IPS-18c (cell line): ENCODE data around the gene WNK2.

ENCODE experiments used
- H3K4me3 ChIP-seq: 2 replicates; pipeline ENCODE4 v1.7.0; 2013; ENCODE audit warnings: low read depth, mild to moderate bottlenecking, low read length, moderate library complexity; ENCODE audit not compliant: insufficient read depth
- H3K9me3 ChIP-seq: one replicate; pipeline ENCODE4 v1.6.1; 2013; ENCODE audit warnings: mild to moderate bottlenecking, low read length, moderate library complexity; ENCODE audit not compliant: control insufficient read depth, insufficient read depth

The WNK2 gene

DNA sequence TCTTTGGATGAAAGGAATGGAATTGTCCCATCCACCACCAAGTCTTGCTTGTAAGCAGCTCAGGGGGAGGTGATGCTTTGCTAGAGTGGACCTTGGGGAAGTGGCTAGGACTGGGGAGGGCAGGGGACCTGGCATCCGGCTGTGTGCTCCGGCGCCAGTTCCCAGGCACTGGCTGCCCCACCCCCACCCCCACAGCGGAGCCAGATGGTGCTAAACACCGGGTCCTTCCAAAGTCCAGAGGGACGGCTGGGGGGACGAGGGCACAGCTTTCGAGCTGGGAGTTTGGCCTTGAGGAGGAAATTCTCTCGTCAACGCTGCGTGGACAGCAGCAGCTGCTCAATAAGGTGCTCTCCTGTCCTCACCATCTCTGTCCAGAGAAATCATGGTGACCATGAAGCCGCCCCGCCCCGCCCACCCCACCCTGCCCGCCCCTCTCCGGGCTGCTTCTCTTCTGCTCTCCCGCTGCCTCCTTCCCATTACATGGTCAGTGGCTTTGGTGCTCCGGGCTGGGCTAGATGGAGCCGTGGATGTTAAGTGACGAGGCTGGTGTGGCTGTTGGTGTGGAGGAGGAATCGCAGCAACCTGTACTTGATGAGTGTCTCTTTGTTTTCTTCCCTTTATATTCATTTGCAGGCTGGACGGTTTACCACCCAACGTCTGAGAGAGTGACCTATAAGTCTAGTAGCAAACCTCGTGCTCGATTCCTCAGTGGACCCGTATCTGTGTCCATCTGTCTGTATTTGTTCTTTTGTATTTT is 115.7 kb downstream of the WNK2 start:
- Histone ChIP-seq H3K4me3 (no peak overlapping the region), H3K9me3 (peaks cover 2% of the 10 kb centered on the region)

DNA sequence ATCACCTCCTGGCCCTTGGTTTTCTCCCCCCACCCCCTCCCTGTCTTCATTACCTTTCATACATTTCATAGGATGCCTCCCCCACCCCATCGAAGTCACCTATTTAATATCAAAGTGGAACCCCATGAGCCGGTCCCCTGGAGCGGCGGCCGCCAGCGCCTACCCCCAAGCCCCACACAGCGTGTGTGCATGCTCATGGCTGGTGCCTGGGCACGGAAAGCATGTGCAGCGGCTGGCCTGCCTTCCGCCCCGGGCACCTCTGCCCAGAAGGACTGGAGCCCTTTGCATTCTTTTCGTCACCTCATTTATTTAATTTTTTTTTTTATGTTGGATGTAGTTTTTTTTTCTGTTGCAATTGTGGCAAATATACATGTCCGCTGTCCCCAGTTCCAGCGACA is 116.2 kb downstream of the WNK2 start:
- peaks cover 2% of the 10 kb centered on the region for H3K9me3 ChIP-seq
- no peak overlapping the region for H3K4me3 ChIP-seq

GRCh38 chr9:93300585-93301081 is 116.7 kb downstream of the WNK2 start:
- no peak overlapping the region for H3K4me3 ChIP-seq
- H3K9me3 ChIP-seq: peaks cover 2% of the 10 kb centered on the region

DNA sequence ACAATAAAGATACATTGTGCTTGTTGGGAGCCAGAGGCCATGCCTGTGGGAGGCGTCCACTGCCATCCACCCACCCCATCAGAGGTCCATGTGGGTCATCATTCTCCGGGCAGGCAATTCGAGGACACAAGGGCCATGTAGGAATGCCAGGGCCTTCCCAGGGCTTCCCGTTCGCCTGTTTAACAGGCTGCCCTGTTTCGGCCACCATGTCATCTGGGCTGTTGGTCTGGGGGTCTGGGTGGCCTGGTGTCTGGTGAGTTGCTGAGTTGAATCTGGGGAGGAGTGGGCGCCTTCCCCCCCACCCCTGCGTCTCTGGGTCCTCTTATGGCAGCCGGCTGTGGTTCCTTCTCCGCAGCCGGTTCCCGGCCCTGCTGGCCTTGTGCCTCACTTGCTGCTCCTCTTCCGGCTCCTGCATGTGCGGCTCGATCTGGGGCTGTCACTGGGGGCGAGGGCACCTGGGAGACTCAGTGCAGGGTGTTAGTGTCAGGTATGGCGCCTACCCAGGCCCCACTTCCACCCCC is 117.4 kb downstream of the WNK2 start:
- Histone ChIP-seq H3K9me3 (peaks cover 2% of the 10 kb centered on the region), H3K4me3 (no peak overlapping the region)

DNA sequence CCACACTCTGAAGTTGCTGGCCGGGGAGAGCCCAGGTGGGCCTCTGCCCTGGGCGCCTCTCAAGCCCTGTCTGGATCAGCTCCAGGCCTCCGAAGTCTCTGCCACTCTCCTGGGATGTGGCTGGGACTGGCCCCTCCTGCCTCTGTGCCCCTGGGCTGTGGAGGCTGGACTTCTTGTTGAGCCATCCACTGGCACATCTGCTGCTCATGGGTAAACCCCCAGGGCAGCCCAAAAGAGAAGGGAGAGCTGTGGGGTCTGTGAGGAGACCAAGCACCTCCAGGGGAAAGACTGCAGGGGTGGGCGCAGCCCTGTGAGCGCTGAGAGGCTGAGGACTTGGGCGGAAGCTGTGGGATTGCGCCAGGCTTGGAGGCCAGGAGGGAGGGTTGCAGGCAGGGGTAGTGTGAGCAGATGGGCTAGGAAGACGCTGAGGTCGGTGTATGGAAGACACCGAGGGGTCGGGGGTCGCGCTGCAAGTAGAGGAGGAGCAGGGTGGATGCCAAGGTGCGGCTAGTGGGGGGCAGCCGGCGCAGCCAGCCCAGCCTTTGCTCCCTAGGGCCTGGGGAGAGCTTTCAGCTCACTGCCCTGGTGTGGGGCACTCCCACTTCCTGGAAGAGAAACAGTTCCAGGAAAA is 118.1 kb downstream of the WNK2 start:
- peaks cover 2% of the 10 kb centered on the region for H3K9me3 ChIP-seq

GRCh38 chr9:93302586-93303257 is 118.8 kb downstream of the WNK2 start:
- H3K9me3 ChIP-seq: peaks cover 2% of the 10 kb centered on the region
- no peak overlapping the region for H3K4me3 ChIP-seq

More for the DNA sequence above, 118.1 kb downstream of the WNK2 start:
- H3K4me3 ChIP-seq: no peak overlapping the region

DNA sequence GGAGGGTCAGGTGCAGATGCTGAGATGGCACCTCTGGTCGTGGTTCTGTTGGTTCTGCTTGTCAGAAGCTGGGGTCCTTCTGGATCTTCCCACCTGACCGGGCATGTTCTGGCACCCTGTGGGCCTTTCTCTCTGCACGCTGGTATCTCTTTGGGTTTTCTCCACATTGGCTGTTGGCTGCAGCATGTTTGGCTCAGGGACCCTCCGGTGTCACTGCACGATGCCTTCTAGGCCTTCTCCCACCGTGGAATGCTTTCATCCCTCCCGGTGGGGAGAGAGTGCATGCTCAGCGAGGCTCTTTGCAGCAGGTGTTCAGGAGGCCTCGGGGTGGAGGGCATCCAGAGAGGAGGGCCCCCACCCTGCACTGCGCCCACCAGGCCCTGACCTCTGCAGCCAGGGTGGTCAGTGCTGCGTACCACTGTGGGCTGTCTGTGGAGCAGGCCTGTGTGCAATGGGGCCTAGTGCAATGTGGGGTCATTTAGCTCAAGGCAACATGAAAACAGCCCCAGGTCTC is 119.4 kb downstream of the WNK2 start:
- Histone ChIP-seq H3K4me3 (no peak overlapping the region), H3K9me3 (peaks cover 2% of the 10 kb centered on the region)

- Histone ChIP-seq H3K4me3 (no peak overlapping the region), H3K9me3 (peaks cover 2% of the 10 kb centered on the region)
Observed at GRCh38 chr9:93303806-93304573, 120.1 kb downstream of the WNK2 start.

- no peaks in the 10 kb centered on the region for H3K9me3 ChIP-seq
- H3K4me3 ChIP-seq: no peak overlapping the region
Observed at GRCh38 chr9:93304574-93305496, 120.9 kb downstream of the WNK2 start.

GRCh38 chr9:93305497-93306020 is 121.6 kb downstream of the WNK2 start:
- Histone ChIP-seq H3K4me3 (no peak overlapping the region), H3K9me3 (no peaks in the 10 kb centered on the region)

- Histone ChIP-seq H3K4me3 (no peak overlapping the region), H3K9me3 (peaks cover 2% of the 10 kb centered on the region)
Observed at GRCh38 chr9:93306081-93306480, 122.1 kb downstream of the WNK2 start.

GRCh38 chr9:93306579-93307091 is 122.7 kb downstream of the WNK2 start:
- H3K4me3 ChIP-seq: no peak overlapping the region
- peaks cover 2% of the 10 kb centered on the region for H3K9me3 ChIP-seq

GRCh38 chr9:93307468-93308157 is 123.7 kb downstream of the WNK2 start:
- H3K9me3 ChIP-seq: peaks cover 4% of the 10 kb centered on the region
- H3K4me3 ChIP-seq: no peak overlapping the region

DNA sequence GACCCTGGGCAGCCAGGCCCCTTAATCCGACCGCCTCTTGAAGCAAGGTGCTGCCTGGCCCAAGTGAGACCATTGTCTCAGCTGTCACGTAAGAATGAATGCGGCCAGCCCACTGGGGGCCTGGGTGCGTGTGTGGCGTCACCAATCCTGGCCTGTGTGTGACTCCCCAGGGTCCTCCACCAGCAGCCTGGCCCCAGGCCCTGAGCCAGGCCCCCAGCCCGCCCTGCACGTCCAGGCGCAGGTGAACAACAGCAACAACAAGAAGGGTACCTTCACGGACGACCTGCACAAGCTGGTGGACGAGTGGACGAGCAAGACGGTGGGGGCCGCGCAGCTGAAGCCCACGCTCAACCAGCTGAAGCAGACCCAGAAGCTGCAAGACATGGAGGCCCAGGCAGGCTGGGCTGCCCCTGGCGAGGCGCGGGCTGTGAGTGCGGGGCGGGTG is 124.2 kb downstream of the WNK2 start:
- no peak overlapping the region for H3K4me3 ChIP-seq
- peaks cover 4% of the 10 kb centered on the region for H3K9me3 ChIP-seq

GRCh38 chr9:93308676-93309075 is 124.7 kb downstream of the WNK2 start:
- peaks cover 4% of the 10 kb centered on the region for H3K9me3 ChIP-seq
- no peak overlapping the region for H3K4me3 ChIP-seq
